HEK293T (cell line): ENCODE measurements around the gene MT1A.

Experiments
- CTCF ChIA-PET: fragments of 350-600 bp; formaldehyde crosslinking; extraction: SDS; loops from one replicate; lab custom pipeline; 2021; ENCODE audit warnings: antibody characterized with exemption, inconsistent platforms; lab: Yijun Ruan, JAX
- POLR2A ChIA-PET: fragments of 350-600 bp; formaldehyde crosslinking; extraction: SDS; loops from one replicate; lab custom pipeline; 2020; ENCODE audit warnings: antibody characterized with exemption, inconsistent platforms; lab: Yijun Ruan, JAX
- DNase-seq: peaks from one replicate; pipeline ENCODE4 v3.0.0; 2012; ENCODE audit warnings: mixed read lengths; ENCODE audit errors: extremely low spot score
- ARNT ChIP-seq: fragments of 450-650 bp; IDR thresholded peaks from 2 replicates; pipeline ENCODE4 v1.6.1; 2017; ENCODE audit warnings: mild to moderate bottlenecking
- BHLHE40 ChIP-seq: fragments of 450-650 bp; IDR thresholded peaks from 2 replicates; pipeline ENCODE4 v1.6.1; 2016; ENCODE audit warnings: mild to moderate bottlenecking, moderate library complexity, borderline replicate concordance
- CTBP1 ChIP-seq: fragments of 450-650 bp; IDR thresholded peaks from 2 replicates; pipeline ENCODE4 v1.6.1; 2016; ENCODE audit warnings: borderline replicate concordance
- ELF4 ChIP-seq: fragments of 450-650 bp; IDR thresholded peaks from 2 replicates; pipeline ENCODE4 v1.6.1; 2017; ENCODE audit warnings: antibody characterized with exemption
- FOXA1 ChIP-seq: fragments of 450-650 bp; IDR thresholded peaks from 2 replicates; pipeline ENCODE4 v1.6.1; 2016; ENCODE audit warnings: mild to moderate bottlenecking
- FOXK2 ChIP-seq: fragments of 450-650 bp; IDR thresholded peaks from 2 replicates; pipeline ENCODE4 v1.6.1; 2016; ENCODE audit warnings: mild to moderate bottlenecking
- FOXM1 ChIP-seq: fragments of 450-650 bp; IDR thresholded peaks from 2 replicates; pipeline ENCODE4 v1.6.1; 2017; ENCODE audit warnings: mild to moderate bottlenecking, borderline replicate concordance
- HDGF ChIP-seq: fragments of 450-650 bp; IDR thresholded peaks from 2 replicates; pipeline ENCODE4 v1.6.1; 2017; ENCODE audit warnings: antibody characterized with exemption, borderline replicate concordance
- L3MBTL2 ChIP-seq: fragments of 450-650 bp; conservative IDR thresholded peaks from 2 replicates; pipeline ENCODE4 v1.6.1; 2016; ENCODE audit warnings: mild to moderate bottlenecking
- LEF1 ChIP-seq: fragments of 450-650 bp; IDR thresholded peaks from 2 replicates; pipeline ENCODE4 v1.6.1; 2017; ENCODE audit warnings: mild to moderate bottlenecking, borderline replicate concordance
- NFRKB ChIP-seq: fragments of 450-650 bp; IDR thresholded peaks from 2 replicates; pipeline ENCODE4 v1.6.1; 2016; ENCODE audit warnings: mild to moderate bottlenecking, moderate library complexity
- PKNOX1 ChIP-seq: fragments of 450-650 bp; IDR thresholded peaks from 2 replicates; pipeline ENCODE4 v1.6.1; 2016
- SP1 ChIP-seq: fragments of 450-650 bp; IDR thresholded peaks from 2 replicates; pipeline ENCODE4 v1.6.1; 2017
- SUZ12 ChIP-seq: fragments of 450-650 bp; IDR thresholded peaks from 2 replicates; pipeline ENCODE4 v1.6.1; 2016; ENCODE audit warnings: mild to moderate bottlenecking
- TARDBP ChIP-seq: fragments of 450-650 bp; IDR thresholded peaks from 2 replicates; pipeline ENCODE4 v1.6.1; 2016
- ZNF384 ChIP-seq: fragments of 450-650 bp; IDR thresholded peaks from 2 replicates; pipeline ENCODE4 v1.6.1; 2016

Gene MT1A

GRCh38 chr16:56608876-56609462 is 29.5 kb upstream of the MT1A start:
- TF ChIP-seq PKNOX1 = no peak
- no peak for TF ChIP-seq LEF1
- TF ChIP-seq L3MBTL2 = no peak
- TF ChIP-seq CTBP1 = no peak
- no peak for TF ChIP-seq ARNT
- TF ChIP-seq NFRKB = no peak
- CTCF ChIA-PET = interaction anchor here (0.7 to 1.9 kb wide), 2 partner anchors 93 to 147 kb away, joined by 4 to 5 read pairs; no protein-coding TSS in a partner anchor
- no peak for DNase-seq
- POLR2A ChIA-PET = interaction anchor here (1.0 kb wide), 5 partner anchors 9 to 93 kb away, joined by 3 to 8 read pairs (median 6); no protein-coding TSS in a partner anchor

- DNase-seq = peak; percentile 50
- POLR2A ChIA-PET = no interaction called here
- TF ChIP-seq HDGF = no peak
- TF ChIP-seq FOXK2 = no peak
- TF ChIP-seq NFRKB = no peak
- TF ChIP-seq SP1 = no peak
- no peak for TF ChIP-seq TARDBP
- TF ChIP-seq BHLHE40 = no peak
- TF ChIP-seq SUZ12 = no peak
- TF ChIP-seq LEF1 = no peak
- TF ChIP-seq FOXM1 = no peak
- TF ChIP-seq ARNT = no peak
- TF ChIP-seq L3MBTL2 = no peak
- no peak for TF ChIP-seq ELF4
- no peak for TF ChIP-seq FOXA1
- TF ChIP-seq PKNOX1 = no peak
- no peak for TF ChIP-seq CTBP1
- TF ChIP-seq ZNF384 = no peak
- CTCF ChIA-PET = interaction anchor here (0.7 to 1.9 kb wide), 2 partner anchors 92 to 148 kb away, joined by 4 to 5 read pairs; no protein-coding TSS in a partner anchor
These were observed 29.0 kb upstream of the MT1A start for GRCh38 chr16:56609463-56609921.

DNA sequence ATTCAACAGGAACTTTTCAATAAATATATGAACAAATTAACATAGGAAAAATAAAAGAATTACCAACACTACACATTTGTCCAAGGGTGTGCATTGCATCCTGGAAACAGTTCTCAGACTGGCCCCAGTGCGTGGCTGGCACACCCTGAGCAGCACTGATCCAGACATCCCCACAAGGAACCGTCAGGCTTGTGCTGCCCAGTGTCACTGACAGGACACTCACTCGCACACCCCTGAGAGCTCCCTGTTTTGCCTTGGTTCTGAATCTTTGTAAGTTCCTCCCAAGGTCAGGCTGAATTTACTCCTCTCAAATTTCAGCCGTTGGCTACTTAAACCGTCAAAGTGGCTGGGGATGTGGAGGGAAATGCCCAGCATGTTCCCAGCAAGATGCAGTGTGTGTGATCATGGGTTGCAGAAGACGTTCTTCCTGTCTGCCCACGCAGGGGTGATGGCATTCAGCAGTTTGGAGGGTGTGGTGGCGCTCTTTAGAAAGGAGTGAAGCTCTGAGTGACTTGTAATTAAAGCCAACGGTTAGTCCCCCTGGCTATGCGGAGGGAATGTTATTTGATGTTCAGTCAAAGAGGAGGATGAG is 28.4 kb upstream of the MT1A start:
- TF ChIP-seq FOXA1 = no peak
- no peak for TF ChIP-seq TARDBP
- no peak for TF ChIP-seq CTBP1
- no peak for TF ChIP-seq HDGF
- TF ChIP-seq FOXM1 = no peak
- TF ChIP-seq FOXK2 = no peak
- TF ChIP-seq ARNT = no peak
- no peak for TF ChIP-seq NFRKB
- POLR2A ChIA-PET = no interaction called here
- DNase-seq = no peak
- CTCF ChIA-PET = interaction anchor here (0.7 to 1.9 kb wide), 2 partner anchors 92 to 149 kb away, joined by 4 to 5 read pairs; no protein-coding TSS in a partner anchor

- POLR2A ChIA-PET = no interaction called here
- CTCF ChIA-PET = interaction anchor here (1.9 kb wide), 1 partner anchor 91 kb away, joined by 5 read pairs; no protein-coding TSS in a partner anchor
- TF ChIP-seq FOXK2 = no peak
- no peak for TF ChIP-seq HDGF
- no peak for TF ChIP-seq NFRKB
- no peak for TF ChIP-seq ZNF384
- TF ChIP-seq CTBP1 = no peak
- TF ChIP-seq LEF1 = no peak
- TF ChIP-seq ELF4 = no peak
- TF ChIP-seq FOXA1 = no peak
- no peak for TF ChIP-seq PKNOX1
- TF ChIP-seq SP1 = no peak
- TF ChIP-seq SUZ12 = no peak
- no peak for TF ChIP-seq L3MBTL2
- no peak for TF ChIP-seq ARNT
- TF ChIP-seq FOXM1 = no peak
- TF ChIP-seq BHLHE40 = no peak
- TF ChIP-seq TARDBP = no peak
- DNase-seq = no peak
These were observed 27.8 kb upstream of the MT1A start for GRCh38 chr16:56610609-56611111.

DNA sequence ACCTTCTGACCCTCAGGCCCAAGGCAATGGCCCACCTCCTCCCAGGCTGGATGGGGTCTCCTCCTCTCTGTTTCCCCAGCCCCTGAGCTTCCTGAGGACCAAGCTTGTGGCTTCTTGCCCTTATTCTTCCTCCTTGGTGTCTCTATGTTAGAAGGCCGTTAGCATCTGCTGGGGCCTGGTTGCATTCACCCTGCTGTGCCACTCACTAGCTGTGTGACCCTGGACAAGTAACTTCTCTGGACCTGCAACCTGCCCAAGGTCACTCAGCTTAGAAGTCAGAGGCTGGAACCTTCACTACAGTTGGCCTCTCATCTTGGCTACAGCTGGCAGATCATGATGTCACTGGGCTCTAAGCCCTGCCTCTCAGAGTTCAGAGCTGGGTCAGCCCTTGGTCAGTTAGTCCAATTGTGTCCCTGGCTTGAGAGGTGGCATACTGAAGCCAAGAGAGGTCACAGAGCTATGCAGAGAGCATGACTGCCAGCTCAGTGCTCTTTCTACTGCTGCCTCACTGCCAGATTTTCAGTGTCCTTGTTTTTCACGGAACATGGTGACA is 27.1 kb upstream of the MT1A start:
- TF ChIP-seq FOXM1 = no peak
- TF ChIP-seq BHLHE40 = no peak
- no peak for TF ChIP-seq CTBP1
- TF ChIP-seq FOXA1 = no peak
- no peak for TF ChIP-seq PKNOX1
- TF ChIP-seq FOXK2 = no peak
- no peak for TF ChIP-seq ARNT
- no peak for TF ChIP-seq SUZ12
- no peak for TF ChIP-seq HDGF
- no peak for TF ChIP-seq ELF4
- no peak for TF ChIP-seq TARDBP
- TF ChIP-seq LEF1 = no peak
- no peak for TF ChIP-seq ZNF384
- no peak for TF ChIP-seq L3MBTL2
- CTCF ChIA-PET = interaction anchor here (1.1 to 1.4 kb wide), 2 partner anchors 11 to 91 kb away, joined by 3 to 5 read pairs; no protein-coding TSS in a partner anchor
- POLR2A ChIA-PET = no interaction called here
- DNase-seq = no peak
